Activated CD4-positive, alpha-beta T cell treated with anti-CD3 and anti-CD28 coated beads, Interleukin-2, Interleukin-4, amounts not matched to agents 100 ng/mL and 50 ng/mL, durations not matched to agents 16 hours and 8 hours (primary cell): ENCODE results near the gene VPS13D.

ENCODE experiments used
- DNase-seq: peaks from one replicate; pipeline ENCODE4 v3.0.0-alpha.2; 2020; ENCODE audit warnings: low spot score

Gene VPS13D, protein sequence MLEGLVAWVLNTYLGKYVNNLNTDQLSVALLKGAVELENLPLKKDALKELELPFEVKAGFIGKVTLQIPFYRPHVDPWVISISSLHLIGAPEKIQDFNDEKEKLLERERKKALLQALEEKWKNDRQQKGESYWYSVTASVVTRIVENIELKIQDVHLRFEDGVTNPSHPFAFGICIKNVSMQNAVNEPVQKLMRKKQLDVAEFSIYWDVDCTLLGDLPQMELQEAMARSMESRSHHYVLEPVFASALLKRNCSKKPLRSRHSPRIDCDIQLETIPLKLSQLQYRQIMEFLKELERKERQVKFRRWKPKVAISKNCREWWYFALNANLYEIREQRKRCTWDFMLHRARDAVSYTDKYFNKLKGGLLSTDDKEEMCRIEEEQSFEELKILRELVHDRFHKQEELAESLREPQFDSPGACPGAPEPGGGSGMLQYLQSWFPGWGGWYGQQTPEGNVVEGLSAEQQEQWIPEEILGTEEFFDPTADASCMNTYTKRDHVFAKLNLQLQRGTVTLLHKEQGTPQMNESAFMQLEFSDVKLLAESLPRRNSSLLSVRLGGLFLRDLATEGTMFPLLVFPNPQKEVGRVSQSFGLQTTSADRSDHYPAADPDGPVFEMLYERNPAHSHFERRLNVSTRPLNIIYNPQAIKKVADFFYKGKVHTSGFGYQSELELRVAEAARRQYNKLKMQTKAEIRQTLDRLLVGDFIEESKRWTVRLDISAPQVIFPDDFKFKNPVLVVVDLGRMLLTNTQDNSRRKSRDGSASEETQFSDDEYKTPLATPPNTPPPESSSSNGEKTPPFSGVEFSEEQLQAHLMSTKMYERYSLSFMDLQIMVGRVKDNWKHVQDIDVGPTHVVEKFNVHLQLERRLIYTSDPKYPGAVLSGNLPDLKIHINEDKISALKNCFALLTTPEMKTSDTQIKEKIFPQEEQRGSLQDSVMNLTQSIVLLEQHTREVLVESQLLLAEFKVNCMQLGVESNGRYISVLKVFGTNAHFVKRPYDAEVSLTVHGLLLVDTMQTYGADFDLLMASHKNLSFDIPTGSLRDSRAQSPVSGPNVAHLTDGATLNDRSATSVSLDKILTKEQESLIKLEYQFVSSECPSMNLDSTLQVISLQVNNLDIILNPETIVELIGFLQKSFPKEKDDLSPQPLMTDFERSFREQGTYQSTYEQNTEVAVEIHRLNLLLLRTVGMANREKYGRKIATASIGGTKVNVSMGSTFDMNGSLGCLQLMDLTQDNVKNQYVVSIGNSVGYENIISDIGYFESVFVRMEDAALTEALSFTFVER (N-terminal part only)

DNA sequence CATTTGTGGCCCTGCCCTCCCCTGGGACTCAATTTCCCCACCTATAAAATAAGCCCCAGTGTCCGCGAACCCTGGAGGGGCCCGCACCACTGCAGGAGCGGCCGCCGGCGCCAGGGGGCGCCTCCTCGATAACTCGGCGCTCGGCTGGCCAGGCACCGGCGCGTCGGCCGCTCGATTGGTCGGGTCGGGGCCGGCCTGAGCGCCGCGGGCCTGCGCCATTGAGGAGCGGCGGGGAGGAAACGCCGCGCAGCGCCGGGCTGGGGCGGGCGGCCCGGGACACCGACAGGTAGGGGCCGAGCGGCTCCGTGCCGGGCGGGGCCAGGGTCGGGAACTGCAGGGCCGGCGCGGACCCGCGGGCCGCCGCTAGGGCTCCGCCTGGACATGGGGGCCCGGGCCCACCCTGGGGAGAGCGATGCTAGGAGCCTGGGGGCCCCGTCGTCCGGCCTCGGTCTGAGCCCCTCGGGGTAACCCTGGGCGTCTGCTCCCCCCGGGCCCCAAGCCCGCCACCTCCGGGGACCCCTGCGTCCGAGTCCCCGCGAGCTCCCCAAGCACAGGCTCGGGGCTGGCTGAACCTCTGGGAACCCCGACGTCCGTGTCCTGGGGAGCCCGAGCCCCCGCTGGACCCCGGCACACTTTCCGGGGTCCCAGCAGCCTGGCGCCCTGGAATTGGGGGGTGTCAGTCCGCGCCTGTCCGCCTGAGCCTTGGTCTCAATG lies at the start of gene VPS13D:
TSS of gene VPS13D (plus strand) at position 196 of the 714 bp plus-strand sequence. CDS start 4,237 bp downstream, outside the sequence.
- DNase-seq: peak; percentile 86

DNA sequence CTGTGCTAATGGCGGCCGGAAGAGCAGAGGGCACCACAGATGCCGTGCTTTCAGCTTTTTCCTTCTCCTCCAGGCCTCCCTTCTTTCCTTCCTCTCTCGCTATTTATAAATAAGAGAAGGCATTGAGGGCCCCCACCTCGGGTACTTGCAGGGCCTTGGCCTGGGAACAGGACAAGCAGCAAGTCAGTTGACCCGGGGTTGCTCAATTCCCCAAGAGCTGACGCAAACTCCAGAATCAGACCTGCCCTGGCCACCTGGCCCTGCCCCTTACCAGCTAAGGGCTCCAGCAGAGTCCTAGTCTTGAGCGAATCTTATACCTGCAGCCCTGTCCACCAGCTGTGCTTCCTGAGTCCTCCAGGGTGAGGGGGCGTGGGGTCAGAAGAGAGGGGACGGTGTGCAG lies 49.5 kb upstream of the VPS13D start:
- DNase-seq: no peak

DNA sequence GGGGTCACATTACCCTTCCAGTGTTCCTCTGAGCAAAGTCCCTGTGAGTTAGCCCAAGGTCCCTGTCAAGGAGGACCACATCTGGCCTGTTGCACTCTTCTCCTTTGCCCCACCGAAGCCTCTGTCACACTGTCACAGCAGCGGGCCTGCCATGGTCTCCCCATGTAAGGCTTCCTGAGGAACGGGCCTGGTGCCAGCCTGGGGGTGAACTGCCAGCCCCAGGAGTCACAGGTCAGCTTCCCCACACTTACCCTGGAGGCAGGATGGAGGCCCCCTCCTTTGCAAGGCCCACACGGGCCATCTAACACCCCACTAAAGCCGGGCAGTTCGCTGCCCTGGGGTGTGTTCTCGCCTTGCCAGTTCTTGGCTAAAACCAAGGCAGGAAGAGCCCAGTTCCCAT lies 48.9 kb upstream of the VPS13D start:
- no peak for DNase-seq

DNA sequence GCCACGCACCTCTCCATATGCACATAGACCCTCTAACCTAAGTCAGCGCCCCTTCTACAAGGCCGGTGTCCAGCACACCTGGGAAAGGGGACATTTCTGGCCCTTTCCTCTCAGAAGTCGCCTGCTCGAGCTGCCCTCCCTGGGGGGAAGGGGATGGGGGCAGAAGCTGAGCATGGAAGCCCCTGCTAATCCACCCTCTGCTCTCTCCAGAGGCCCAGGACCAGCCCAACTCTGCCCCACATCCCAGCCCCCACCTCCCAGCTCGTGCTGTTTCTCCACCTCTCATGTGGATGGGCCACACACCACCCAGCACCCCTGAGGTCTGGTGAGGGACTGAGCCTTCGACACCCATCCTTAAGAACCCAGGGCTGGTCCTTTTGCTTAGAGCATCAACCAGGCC lies 48.3 kb upstream of the VPS13D start:
- no peak for DNase-seq

DNA sequence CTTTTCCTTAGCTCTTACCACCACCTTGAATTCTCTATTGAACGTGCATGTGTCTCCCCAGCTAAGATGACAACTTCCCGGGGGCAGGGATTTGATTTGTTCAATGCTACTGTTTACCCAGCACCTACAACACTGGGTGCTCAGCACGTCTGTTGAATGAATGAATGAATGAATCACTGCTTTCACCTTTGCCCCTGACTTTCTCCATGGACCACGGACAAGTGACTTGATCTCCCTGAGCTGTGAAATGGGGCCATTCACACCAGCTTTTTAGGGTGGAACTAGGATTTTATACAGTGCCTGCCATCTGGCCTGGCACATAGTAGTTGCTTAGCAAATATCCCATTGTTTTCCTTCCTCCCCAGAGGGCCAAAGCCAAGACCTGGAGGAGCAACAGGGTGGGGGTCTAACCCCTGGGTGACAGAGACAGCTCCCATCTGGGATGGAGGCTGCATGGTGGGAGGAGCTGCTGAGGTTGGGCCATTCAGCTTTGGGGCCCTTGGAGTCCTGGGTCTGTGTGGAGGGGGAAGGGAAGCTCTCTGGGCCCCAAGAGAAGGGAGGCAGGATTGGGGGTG lies 47.3 kb upstream of the VPS13D start:
- DNase-seq: no peak

DNA sequence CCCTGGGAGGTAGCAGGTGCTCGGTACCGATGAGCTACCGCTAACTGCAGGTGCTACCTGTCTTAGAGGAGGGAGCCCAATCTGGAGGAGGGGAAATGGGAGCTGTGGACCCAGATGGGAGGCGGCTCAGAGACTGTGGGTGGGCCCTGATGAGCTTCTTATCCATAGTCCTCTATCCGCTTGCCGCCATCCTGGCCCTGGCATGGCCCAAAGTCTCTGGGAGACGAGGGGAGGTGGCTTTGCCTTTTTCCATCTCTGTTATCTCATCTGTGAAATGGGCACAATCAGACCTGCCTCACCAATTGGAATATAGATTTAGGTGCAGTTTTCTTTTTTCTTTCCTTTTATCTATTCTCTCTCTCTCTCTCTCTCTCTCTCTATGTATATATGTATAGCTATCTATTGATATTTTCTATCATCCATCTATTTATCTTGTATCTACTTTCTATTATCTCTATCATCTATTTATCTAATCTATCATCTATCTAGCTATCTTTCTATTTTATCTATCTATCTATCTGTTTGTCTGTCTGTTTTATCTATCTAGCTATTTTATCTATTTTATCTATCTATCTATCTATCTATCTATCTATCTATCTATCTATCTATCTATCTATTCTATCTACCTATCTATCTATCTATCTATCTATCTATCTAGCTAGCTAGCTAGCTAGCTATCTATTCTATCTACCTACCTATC lies 46.6 kb upstream of the VPS13D start:
- DNase-seq: no peak

DNA sequence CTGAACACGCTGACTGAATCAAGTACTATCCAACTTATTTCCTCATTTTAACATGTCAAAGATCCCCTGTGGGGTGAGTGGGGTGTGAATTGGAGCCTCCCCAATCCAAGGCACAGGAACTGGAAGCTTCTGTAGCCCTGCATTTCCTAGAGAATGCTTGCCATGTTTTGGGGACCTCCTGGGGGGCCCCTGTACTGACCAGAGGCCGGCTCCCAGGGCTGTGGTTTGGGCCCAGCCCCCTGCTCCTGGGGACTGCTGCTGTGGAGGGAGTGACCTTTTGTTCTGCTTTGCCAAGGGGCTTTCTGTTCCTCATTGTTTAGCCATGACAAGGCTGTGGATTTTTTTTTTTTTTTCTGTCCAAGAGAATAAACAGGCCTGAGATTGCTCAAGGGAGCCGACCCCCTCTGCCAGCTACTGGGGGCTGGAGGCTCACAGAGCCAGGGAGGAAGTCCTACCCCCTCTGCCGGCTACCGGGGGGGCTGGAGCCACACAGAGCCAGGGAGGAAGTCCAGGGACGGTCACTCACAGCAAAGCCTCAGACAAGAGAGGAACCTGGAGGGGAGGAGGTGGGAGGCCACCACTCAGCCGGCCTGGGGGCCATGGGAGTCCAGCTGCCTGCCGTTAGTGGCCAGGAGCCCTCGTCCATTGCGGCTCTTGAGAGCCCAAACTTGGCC lies 45.7 kb upstream of the VPS13D start:
- no peak for DNase-seq

DNA sequence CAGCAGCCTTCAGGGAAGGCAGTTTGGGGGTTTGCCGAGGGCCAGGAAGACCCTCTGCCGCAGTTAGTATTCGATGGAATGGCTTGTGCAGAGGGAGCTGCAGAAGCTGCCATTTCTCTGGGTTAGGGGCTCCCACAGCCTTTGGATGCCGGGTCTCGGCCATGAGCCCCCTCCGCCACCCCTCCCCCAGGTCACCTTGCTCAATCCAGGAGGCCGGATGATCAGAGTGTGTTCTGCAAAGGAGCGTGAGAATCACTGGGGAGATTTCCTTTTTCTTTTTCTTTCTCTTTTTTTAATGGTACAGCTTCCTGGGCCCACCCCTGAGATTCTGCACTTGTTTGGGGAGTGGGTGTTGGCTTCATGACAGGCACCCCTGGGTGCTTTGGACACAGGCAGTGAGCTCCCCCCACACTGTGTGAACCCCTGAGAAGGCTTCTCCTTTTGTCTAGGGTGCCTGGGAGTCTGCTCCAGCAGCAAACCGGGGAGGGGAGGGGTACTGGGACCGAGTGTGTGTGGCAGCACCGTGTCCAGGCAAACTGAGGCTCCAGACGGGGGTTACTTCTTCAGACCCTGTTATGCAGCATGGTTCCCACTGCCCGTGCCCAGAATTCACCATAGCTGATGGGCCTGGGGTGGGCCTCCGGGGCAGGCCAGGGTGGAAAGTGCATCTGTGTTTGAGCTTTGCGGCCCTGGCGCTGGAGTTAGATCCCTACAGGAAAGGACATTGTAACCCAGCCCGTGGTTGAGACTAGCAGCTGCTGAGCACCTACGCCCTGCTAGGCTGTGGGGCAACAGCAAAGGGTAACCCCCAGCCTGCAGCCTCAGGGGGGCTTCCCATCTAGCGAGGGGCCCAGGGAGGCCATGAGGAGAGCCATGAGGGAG lies 44.6 kb upstream of the VPS13D start:
- DNase-seq: no peak

DNA sequence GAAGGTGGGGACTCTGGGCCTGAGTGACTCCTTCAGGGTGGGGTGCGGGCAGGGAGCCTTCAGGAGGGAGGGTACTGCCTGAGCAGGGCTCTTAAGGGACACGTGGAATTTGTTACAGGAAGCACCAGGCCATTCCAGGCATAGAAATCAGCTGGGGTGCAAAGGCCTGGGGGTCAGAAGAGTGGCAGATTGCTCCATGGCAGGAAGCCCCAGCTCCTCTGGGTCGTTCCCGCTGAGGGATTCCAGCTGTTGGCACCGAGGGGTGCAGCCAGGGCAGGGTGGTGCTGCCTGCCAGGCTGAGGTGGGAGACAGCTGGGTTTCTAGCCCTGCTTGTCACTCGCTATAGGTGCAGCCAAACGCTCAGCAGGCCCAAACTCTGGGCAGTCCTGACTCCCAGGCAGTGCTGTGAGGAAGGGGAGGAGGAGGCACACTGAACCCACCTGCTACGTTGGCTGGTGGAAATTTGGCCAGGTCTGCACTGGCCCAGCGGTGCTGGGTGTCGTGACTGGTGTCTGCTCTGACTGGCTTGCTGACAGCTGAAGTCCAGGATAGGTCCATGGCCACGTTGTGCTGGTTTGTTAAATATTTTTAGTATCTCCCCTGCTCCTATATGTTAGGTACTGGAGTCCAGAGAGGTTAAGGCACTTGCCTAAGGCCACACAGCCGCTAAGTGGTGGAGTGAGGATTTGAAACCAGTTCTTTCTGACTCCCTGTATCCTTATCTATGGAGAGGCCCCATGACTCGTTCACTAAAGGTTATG lies 43.7 kb upstream of the VPS13D start:
- no peak for DNase-seq

DNA sequence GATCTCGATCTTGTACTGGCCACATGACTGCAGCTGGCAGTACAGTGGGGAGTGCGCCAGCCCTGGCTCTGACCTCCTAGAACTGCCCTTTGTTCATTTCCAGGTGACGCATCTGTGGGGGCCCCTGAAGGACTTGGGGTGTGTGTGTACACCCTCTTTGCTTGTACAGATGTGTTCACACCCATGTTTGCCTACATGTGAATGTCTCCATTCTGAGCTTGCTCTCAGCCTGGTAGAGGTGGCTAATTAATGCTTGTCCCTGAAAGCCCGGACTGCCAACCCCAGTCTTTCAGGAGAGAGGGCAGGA lies 43.2 kb upstream of the VPS13D start:
- DNase-seq: no peak

DNA sequence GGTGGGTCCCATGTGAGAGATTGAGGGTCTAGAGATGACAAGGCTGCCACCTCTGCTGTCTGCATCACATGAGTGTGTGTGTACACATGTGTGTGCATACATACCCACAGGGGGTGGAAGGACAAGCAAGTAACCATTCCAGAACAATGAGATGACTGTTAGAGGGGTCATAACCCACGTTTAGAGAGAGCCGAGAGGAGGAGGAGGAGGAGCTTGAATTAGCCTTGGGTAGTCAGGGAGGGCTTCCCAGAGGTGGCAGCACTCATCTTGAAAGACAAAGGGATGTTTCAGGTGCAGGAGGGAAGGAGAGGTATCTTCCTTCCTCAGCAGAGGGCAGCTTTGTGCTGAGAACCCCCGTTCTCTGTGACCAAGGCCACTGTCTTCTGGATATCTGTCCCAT lies 41.7 kb upstream of the VPS13D start:
- DNase-seq: no peak

DNA sequence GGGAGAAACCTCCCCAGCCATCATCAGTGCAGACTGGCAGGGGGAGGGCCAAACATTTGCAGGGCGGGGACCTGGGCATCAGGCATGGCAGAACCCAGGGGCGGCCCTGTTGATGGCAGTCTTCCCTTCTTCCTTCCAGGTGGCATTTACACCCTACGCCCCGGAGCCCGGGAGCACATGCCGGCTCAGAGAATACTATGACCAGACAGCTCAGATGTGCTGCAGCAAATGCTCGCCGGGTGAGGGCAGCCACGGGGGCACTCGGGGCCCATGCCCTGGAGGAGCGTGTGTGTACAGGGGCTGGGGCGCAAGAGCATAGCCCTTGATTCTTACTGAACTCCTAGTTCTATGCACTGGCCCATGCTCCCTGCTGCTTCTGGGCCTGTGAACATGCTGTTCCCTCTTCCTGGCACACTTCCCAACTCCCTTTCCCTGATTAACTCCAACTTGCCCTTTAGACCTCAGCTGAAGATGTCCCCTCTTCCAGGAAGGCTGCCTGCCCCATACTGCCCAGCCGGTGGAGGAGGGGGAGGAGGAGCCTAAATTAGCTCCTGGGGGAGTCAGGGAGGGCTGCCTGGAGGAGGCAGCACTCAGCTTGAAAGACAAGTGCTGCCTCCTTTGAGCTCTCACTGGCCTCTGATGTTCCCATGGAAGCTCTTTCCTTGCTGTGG lies 41.0 kb upstream of the VPS13D start:
- no peak for DNase-seq

DNA sequence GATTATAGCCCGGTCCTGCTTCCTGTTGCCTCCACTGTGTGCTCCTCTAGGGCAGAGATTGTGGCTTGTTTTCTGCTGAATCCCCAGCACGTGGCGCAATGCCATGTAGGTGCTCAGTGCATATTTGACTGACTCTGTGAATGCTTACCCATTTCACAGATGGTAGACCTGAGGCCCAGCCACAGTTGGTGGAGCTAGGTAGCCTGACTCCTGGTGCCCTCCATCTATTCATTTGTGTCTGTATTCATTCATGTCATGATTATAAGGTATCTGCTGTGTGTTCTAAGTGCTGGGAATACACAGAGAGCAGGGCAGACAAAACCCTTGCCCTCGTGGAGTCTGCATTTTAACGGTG lies 40.5 kb upstream of the VPS13D start:
- no peak for DNase-seq

DNA sequence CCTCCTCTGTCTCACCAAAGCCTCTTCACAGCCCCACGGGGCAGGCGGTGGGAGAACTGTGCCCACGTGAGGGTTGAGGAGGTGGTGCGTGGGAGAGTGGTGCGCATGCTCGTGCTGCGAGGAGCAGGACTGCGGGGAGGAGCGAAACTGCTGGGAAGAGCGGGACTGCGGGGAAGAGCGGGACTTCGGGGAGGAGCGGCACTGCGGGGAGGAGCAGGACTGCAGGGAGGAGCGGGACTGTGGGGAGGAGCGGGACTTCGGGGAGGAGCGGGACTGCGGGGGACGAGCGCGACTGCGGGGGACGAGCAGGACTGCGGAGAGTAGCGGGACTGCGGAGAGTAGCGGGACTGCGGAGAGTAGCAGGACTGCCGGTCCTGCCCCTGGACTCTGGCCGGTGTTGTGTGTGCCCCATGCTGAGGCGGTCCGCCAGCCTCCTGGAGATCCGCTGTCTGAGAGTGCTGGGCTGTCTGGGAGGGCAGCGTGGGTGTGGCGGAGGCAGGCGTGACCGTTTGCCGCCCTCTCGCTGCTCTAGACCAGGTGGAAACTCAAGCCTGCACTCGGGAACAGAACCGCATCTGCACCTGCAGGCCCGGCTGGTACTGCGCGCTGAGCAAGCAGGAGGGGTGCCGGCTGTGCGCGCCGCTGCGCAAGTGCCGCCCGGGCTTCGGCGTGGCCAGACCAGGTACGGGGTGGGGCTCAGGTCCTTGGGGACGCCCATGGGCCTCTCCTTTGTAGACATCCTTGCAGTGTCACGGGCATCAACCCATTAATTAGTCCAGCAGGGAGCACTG lies 38.4 kb upstream of the VPS13D start:
- no peak for DNase-seq

DNA sequence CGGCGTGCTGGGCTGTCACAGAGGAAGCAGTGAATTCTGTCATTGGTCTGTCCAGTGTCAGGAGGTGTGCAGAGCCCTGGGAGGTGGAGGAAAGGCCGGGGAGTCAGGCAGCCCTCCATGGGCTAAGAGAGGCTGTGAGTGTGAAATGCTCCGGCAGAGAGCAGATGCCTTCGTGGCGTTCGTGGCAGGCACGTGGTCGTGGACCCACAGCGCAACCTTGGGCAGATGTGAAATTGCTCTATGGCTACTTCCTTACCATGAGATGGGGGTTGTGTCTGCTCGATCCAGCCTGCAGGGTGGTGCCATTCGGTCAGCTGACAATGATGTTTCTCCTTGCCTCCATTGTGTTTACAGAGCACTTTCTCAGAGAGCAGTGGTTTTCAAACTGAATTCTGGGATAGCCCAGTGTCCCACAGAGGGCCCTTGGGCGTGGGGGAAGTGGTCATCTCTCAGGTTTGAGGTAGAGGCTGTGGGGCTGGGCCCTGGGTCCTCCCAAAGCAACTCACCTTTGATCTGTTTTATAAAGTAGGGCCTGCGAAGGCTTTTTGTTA lies 35.1 kb upstream of the VPS13D start:
- no peak for DNase-seq

DNA sequence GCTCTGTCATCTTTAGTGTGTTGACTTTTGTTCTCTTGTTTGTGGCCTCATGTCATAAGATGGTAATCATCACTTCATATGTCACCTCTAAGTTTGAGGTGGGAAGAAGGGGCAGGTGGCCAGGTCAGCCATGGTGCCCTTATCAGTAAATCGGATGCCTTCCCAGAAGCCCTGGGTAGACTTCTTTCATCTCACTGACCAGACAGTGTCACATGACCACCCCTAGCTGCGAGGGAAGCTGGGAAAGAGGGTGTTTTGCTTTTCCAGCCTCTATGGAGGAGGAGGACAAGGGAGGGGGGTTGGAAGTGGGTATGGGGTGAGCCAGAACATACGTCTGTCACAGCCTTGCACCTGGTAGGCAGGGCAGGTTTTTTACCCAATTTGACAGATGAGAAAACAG lies 34.4 kb upstream of the VPS13D start:
- no peak for DNase-seq
